NOMO-1 treated with dmso at 0.1 percent for 144 hours (cell line): ENCODE results near the gene DIPK1B.
A peak's percentile ranks its signal among the peaks of the same experiment; 100 is the strongest.

Source experiments
- DNase-seq: peaks from one replicate; lab custom pipeline; 2025; ENCODE audit not compliant: unreplicated experiment; lab: John Stamatoyannopoulos, UW

DIPK1B gene

GRCh38 chr9:136673088-136673974 lies 39.0 kb upstream of the DIPK1B start:
- DNase-seq, result no peak

GRCh38 chr9:136673975-136674785 lies 38.2 kb upstream of the DIPK1B start:
- no peak for DNase-seq

- DNase-seq, result no peak
Measured at GRCh38 chr9:136674786-136675349, 37.5 kb upstream of the DIPK1B start.

- no peak for DNase-seq
Measured at GRCh38 chr9:136675477-136676296, 36.7 kb upstream of the DIPK1B start.

GRCh38 chr9:136676297-136676794 lies 36.0 kb upstream of the DIPK1B start:
- no peak for DNase-seq

- DNase-seq, result no peak
Measured at GRCh38 chr9:136676920-136677686, 35.3 kb upstream of the DIPK1B start.

GRCh38 chr9:136678034-136678433 lies 34.3 kb upstream of the DIPK1B start:
- DNase-seq, result no peak

GRCh38 chr9:136678624-136679023 lies 33.7 kb upstream of the DIPK1B start:
- DNase-seq, result no peak

- peak; percentile 46 for DNase-seq
Measured at GRCh38 chr9:136679431-136679941, 32.9 kb upstream of the DIPK1B start.

GRCh38 chr9:136681029-136681428 lies 31.3 kb upstream of the DIPK1B start:
- no peak for DNase-seq

- DNase-seq, result no peak
Measured at GRCh38 chr9:136681945-136682699, 30.2 kb upstream of the DIPK1B start.

- DNase-seq, result no peak
Measured at GRCh38 chr9:136682710-136683109, 29.7 kb upstream of the DIPK1B start.

GRCh38 chr9:136683173-136683745 lies 29.1 kb upstream of the DIPK1B start:
- DNase-seq, result no peak

GRCh38 chr9:136683755-136684154 lies 28.6 kb upstream of the DIPK1B start:
- DNase-seq, result no peak

GRCh38 chr9:136684339-136684738 lies 28.0 kb upstream of the DIPK1B start:
- no peak for DNase-seq

GRCh38 chr9:136684799-136685198 lies 27.6 kb upstream of the DIPK1B start:
- no peak for DNase-seq

- DNase-seq, result no peak
Measured at GRCh38 chr9:136685216-136685615, 27.2 kb upstream of the DIPK1B start.

- DNase-seq, result peak; percentile 20
Measured at GRCh38 chr9:136685790-136686533, 26.4 kb upstream of the DIPK1B start.
